Nephron (organoid): Measurements from ENCODE around the gene KIFC3.

ENCODE experiments used
- H3K27ac Mint-ChIP-seq, 3 experiments: 2 replicates each; pipeline ENCODE4 v1.8.0; 2020; ENCODE audit warnings: mixed read lengths in 3 of 3, mild to moderate bottlenecking in 2 of 3, moderate library complexity in 1 of 3
- H3K27me3 Mint-ChIP-seq: 2 replicates; pipeline ENCODE4 v1.8.0; 2021; ENCODE audit warnings: low read depth, mild to moderate bottlenecking, moderate library complexity, mixed read lengths
- H3K36me3 Mint-ChIP-seq: 2 replicates; pipeline ENCODE4 v1.8.0; 2020; ENCODE audit warnings: low read depth, mixed read lengths
- H3K4me1 Mint-ChIP-seq: 2 replicates; pipeline ENCODE4 v1.8.0; 2020; ENCODE audit warnings: mixed read lengths
- H3K4me3 Mint-ChIP-seq, 3 experiments: 2 replicates each; pipeline ENCODE4 v1.8.0; 2020; ENCODE audit warnings: mild to moderate bottlenecking in 3 of 3, mixed read lengths in 3 of 3, moderate library complexity in 2 of 3
- H3K9me3 Mint-ChIP-seq: 2 replicates; pipeline ENCODE4 v1.8.0; 2020; ENCODE audit warnings: mixed read lengths
- CTCF ChIP-seq, 3 experiments: fragments of 200-600 bp; sonication (generic); IDR thresholded peaks; one replicate each; pipeline ENCODE4 v1.5.0; 2021; ENCODE audit warnings: antibody characterized with exemption in 3 of 3; ENCODE audit not compliant: unreplicated experiment in 3 of 3

KIFC3 gene

GRCh38 chr16:57723170-57723569, 79.1 kb downstream of the KIFC3 start:
- no peak overlapping the region for H3K4me3 Mint-ChIP-seq
- H3K4me1 Mint-ChIP-seq = no peaks in the 10 kb centered on the region
- H3K27ac Mint-ChIP-seq = no peak overlapping the region
- H3K9me3 Mint-ChIP-seq = no peaks in the 10 kb centered on the region
- TF ChIP-seq CTCF (IDR thresholded peaks at IDR 0.05; ENCODE audit: unreplicated experiment in 3 of 3) = peak in 1 of 3 experiments; percentile 22
- peaks cover 3% of the 10 kb centered on the region for H3K27me3 Mint-ChIP-seq
- no peaks in the 10 kb centered on the region for H3K36me3 Mint-ChIP-seq

GRCh38 chr16:57722651-57723050, 79.6 kb downstream of the KIFC3 start:
- Mint-ChIP-seq H3K36me3 (no peaks in the 10 kb centered on the region), H3K27ac (no peak overlapping the region), H3K9me3 (no peaks in the 10 kb centered on the region), H3K27me3 (peaks cover 1% of the 10 kb centered on the region), H3K4me3 (no peak overlapping the region), H3K4me1 (no peaks in the 10 kb centered on the region)
- TF ChIP-seq CTCF (IDR thresholded peaks at IDR 0.05; ENCODE audit: unreplicated experiment in 3 of 3) = no peak

GRCh38 chr16:57722210-57722499, 80.1 kb downstream of the KIFC3 start:
- Mint-ChIP-seq H3K27ac (no peak overlapping the region), H3K27me3 (no peaks in the 10 kb centered on the region), H3K36me3 (no peaks in the 10 kb centered on the region), H3K4me3 (no peak overlapping the region), H3K4me1 (no peaks in the 10 kb centered on the region), H3K9me3 (no peaks in the 10 kb centered on the region)
- TF ChIP-seq CTCF (IDR thresholded peaks at IDR 0.05; ENCODE audit: unreplicated experiment in 3 of 3) = no peak

- Mint-ChIP-seq H3K4me3 (no peak overlapping the region), H3K4me1 (no peaks in the 10 kb centered on the region), H3K27ac (peak overlapping the region in 1 of 3 experiments; percentile 59), H3K9me3 (no peaks in the 10 kb centered on the region), H3K27me3 (peaks cover 3% of the 10 kb centered on the region), H3K36me3 (no peaks in the 10 kb centered on the region)
- no peak for TF ChIP-seq CTCF (IDR thresholded peaks at IDR 0.05; ENCODE audit: unreplicated experiment in 3 of 3)
These were observed 80.7 kb downstream of the KIFC3 start for GRCh38 chr16:57721356-57722209.

- H3K27me3 Mint-ChIP-seq = peaks cover 5% of the 10 kb centered on the region
- H3K36me3 Mint-ChIP-seq = no peaks in the 10 kb centered on the region
- H3K27ac Mint-ChIP-seq = no peak overlapping the region
- no peak overlapping the region for H3K4me3 Mint-ChIP-seq
- TF ChIP-seq CTCF (IDR thresholded peaks at IDR 0.05; ENCODE audit: unreplicated experiment in 3 of 3) = peak; percentile 38 to 51 (median 40)
- no peaks in the 10 kb centered on the region for H3K4me1 Mint-ChIP-seq
- no peaks in the 10 kb centered on the region for H3K9me3 Mint-ChIP-seq
These were observed 82.1 kb downstream of the KIFC3 start for GRCh38 chr16:57720142-57720575.

- Mint-ChIP-seq H3K27ac (no peak overlapping the region), H3K36me3 (no peaks in the 10 kb centered on the region), H3K4me1 (no peaks in the 10 kb centered on the region), H3K4me3 (no peak overlapping the region), H3K27me3 (peaks cover 9% of the 10 kb centered on the region), H3K9me3 (no peaks in the 10 kb centered on the region)
- no peak for TF ChIP-seq CTCF (IDR thresholded peaks at IDR 0.05; ENCODE audit: unreplicated experiment in 3 of 3)
These were observed 88.2 kb downstream of the KIFC3 start for GRCh38 chr16:57714047-57714446.
